Stimulated activated naive B cell treated with anti-CD40 and anti-IgM and Interleukin-4, amounts not matched to agents 10 μg/mL and 1 μg/mL and 100 μg/mL, for 72 hours (primary cell): Measurements from ENCODE around the gene B3GNT5.

Experiments
- ATAC-seq, 2 donors: fragments of 150-1000 bp; cut with Tn5 transposase; replicated peaks; 2 replicates each; pipeline ENCODE4 v1.10.0; 2021; ENCODE audit warnings: moderate library complexity in 1 of 2
- DNase-seq: peaks from one replicate; pipeline ENCODE4 v3.0.0; 2021
- H3K27ac Mint-ChIP-seq: one replicate; pipeline ENCODE4 v1.8.0; 2022; ENCODE audit warnings: mild to moderate bottlenecking, mixed read lengths
- H3K27me3 Mint-ChIP-seq, 2 donors: one replicate each; pipeline ENCODE4 v1.8.0; 2022; ENCODE audit warnings: mixed read lengths in 2 of 2
- H3K36me3 Mint-ChIP-seq, 2 donors: one replicate each; pipeline ENCODE4 v1.8.0; 2022; ENCODE audit warnings: mixed read lengths in 2 of 2, mild to moderate bottlenecking in 1 of 2
- H3K4me1 Mint-ChIP-seq, 2 donors: one replicate each; pipeline ENCODE4 v1.8.0; 2022; ENCODE audit warnings: mixed read lengths in 2 of 2, mild to moderate bottlenecking in 1 of 2
- H3K4me3 Mint-ChIP-seq, 2 donors: one replicate each; pipeline ENCODE4 v1.8.0; 2022; ENCODE audit warnings: mild to moderate bottlenecking in 2 of 2, mixed read lengths in 2 of 2, moderate library complexity in 1 of 2
- H3K9me3 Mint-ChIP-seq, 2 donors: one replicate each; pipeline ENCODE4 v1.8.0; 2022; ENCODE audit warnings: mixed read lengths in 2 of 2, mild to moderate bottlenecking in 1 of 2

B3GNT5 gene

GRCh38 chr3:183252973-183253527 lies at the start of gene B3GNT5:
Gene B3GNT5 (plus strand): TSS chr3:183253253. CDS start chr3:183269799, 16,546 bp downstream.
- DNase-seq = no peak
- Mint-ChIP-seq H3K27ac (peak within 1 kb of the TSS; percentile 62), H3K27me3 (peaks cover 30 to 34% of the 10 kb centered on the region in 2 donors), H3K4me1 (peaks cover 8 to 32% of the 10 kb centered on the region in 2 donors), H3K36me3 (peaks cover 8 to 24% of the 10 kb centered on the region in 2 donors), H3K4me3 (peak within 1 kb of the TSS; percentile 81 to 89), H3K9me3 (no peaks in the 10 kb centered on the region)
- ATAC-seq = peak; percentile 23 to 29

- peaks cover 17 to 18% of the 10 kb centered on the region in 2 donors for H3K27me3 Mint-ChIP-seq
- H3K4me3 Mint-ChIP-seq = no peak overlapping the region
- peaks cover 15 to 16% of the 10 kb centered on the region in 2 donors for H3K9me3 Mint-ChIP-seq
- DNase-seq = no peak
- no peak overlapping the region for H3K27ac Mint-ChIP-seq
- H3K4me1 Mint-ChIP-seq = peaks cover 2 to 27% of the 10 kb centered on the region in 2 donors
- peaks cover 12 to 15% of the 10 kb centered on the region in 2 donors for H3K36me3 Mint-ChIP-seq
- no peak for ATAC-seq
Measured at GRCh38 chr3:183203670-183204069, 49.4 kb upstream of the B3GNT5 start.

GRCh38 chr3:183208260-183208659 lies 44.8 kb upstream of the B3GNT5 start:
- Mint-ChIP-seq H3K4me3 (no peak overlapping the region), H3K36me3 (peaks cover 12 to 16% of the 10 kb centered on the region in 2 donors), H3K27ac (peak overlapping the region; percentile 47), H3K4me1 (peaks cover 29 to 62% of the 10 kb centered on the region in 2 donors), H3K27me3 (peaks cover 13 to 18% of the 10 kb centered on the region in 2 donors), H3K9me3 (peaks cover 10 to 17% of the 10 kb centered on the region in 2 donors)
- no peak for DNase-seq
- ATAC-seq = no peak

- Mint-ChIP-seq H3K4me1 (peaks cover 29 to 66% of the 10 kb centered on the region in 2 donors), H3K27ac (no peak overlapping the region), H3K9me3 (peaks cover 5 to 11% of the 10 kb centered on the region in 2 donors), H3K27me3 (peaks cover 11 to 18% of the 10 kb centered on the region in 2 donors), H3K36me3 (peaks cover 7 to 11% of the 10 kb centered on the region in 2 donors), H3K4me3 (no peak overlapping the region)
- no peak for ATAC-seq
- no peak for DNase-seq
Measured at GRCh38 chr3:183208800-183209199, 44.3 kb upstream of the B3GNT5 start.

- ATAC-seq (peak; percentile 33 to 41), DNase-seq (no peak)
- peaks cover 0 to 8% of the 10 kb centered on the region in 2 donors for H3K9me3 Mint-ChIP-seq
- peaks cover 4 to 10% of the 10 kb centered on the region in 2 donors for H3K27me3 Mint-ChIP-seq
- H3K36me3 Mint-ChIP-seq = peaks cover 7 to 8% of the 10 kb centered on the region in 2 donors
- H3K4me1 Mint-ChIP-seq = peaks cover 37 to 82% of the 10 kb centered on the region in 2 donors
- peak overlapping the region in 1 of 2 donors; percentile 46 for H3K4me3 Mint-ChIP-seq
- H3K27ac Mint-ChIP-seq = peak overlapping the region; percentile 66
Measured at GRCh38 chr3:183210341-183210740, 42.7 kb upstream of the B3GNT5 start.

- peak; percentile 43 for DNase-seq
- peak overlapping the region; percentile 1 to 46 for H3K4me3 Mint-ChIP-seq
- H3K4me1 Mint-ChIP-seq = peaks cover 40 to 87% of the 10 kb centered on the region in 2 donors
- H3K27me3 Mint-ChIP-seq = peaks cover 8 to 9% of the 10 kb centered on the region in 2 donors
- H3K27ac Mint-ChIP-seq = peak overlapping the region; percentile 66
- H3K9me3 Mint-ChIP-seq = peaks cover 0 to 8% of the 10 kb centered on the region in 2 donors
- ATAC-seq = peak; percentile 63 to 65
- peaks cover 9 to 10% of the 10 kb centered on the region in 2 donors for H3K36me3 Mint-ChIP-seq
Measured at GRCh38 chr3:183210862-183211341, 42.2 kb upstream of the B3GNT5 start.

GRCh38 chr3:183211352-183211751 lies 41.7 kb upstream of the B3GNT5 start:
- Mint-ChIP-seq H3K4me1 (peaks cover 41 to 85% of the 10 kb centered on the region in 2 donors), H3K27ac (peak overlapping the region; percentile 66), H3K36me3 (peaks cover 10% of the 10 kb centered on the region in 2 donors), H3K4me3 (peak overlapping the region in 1 of 2 donors; percentile 46), H3K9me3 (peaks cover 0 to 7% of the 10 kb centered on the region in 2 donors), H3K27me3 (peaks cover 5 to 8% of the 10 kb centered on the region in 2 donors)
- DNase-seq (no peak), ATAC-seq (no peak)

GRCh38 chr3:183212096-183212495 lies 41.0 kb upstream of the B3GNT5 start:
- H3K4me1 Mint-ChIP-seq = peaks cover 40 to 78% of the 10 kb centered on the region in 2 donors
- H3K9me3 Mint-ChIP-seq = peaks cover 0 to 7% of the 10 kb centered on the region in 2 donors
- ATAC-seq (no peak), DNase-seq (no peak)
- peaks cover 10% of the 10 kb centered on the region in 2 donors for H3K36me3 Mint-ChIP-seq
- H3K27me3 Mint-ChIP-seq = peaks cover 0 to 8% of the 10 kb centered on the region in 2 donors
- no peak overlapping the region for H3K27ac Mint-ChIP-seq
- peak overlapping the region in 1 of 2 donors; percentile 16 for H3K4me3 Mint-ChIP-seq

GRCh38 chr3:183212565-183212964 lies 40.5 kb upstream of the B3GNT5 start:
- Mint-ChIP-seq H3K27ac (peak overlapping the region; percentile 42), H3K36me3 (peaks cover 10% of the 10 kb centered on the region in 2 donors), H3K9me3 (peaks cover 0 to 7% of the 10 kb centered on the region in 2 donors), H3K27me3 (peaks cover 0 to 8% of the 10 kb centered on the region in 2 donors), H3K4me1 (peaks cover 40 to 76% of the 10 kb centered on the region in 2 donors), H3K4me3 (peak overlapping the region in 1 of 2 donors; percentile 16)
- peak; percentile 79 for ATAC-seq
- peak; percentile 33 for DNase-seq

- H3K9me3 Mint-ChIP-seq = peaks cover 0 to 8% of the 10 kb centered on the region in 2 donors
- peaks cover 8 to 11% of the 10 kb centered on the region in 2 donors for H3K36me3 Mint-ChIP-seq
- peaks cover 0 to 8% of the 10 kb centered on the region in 2 donors for H3K27me3 Mint-ChIP-seq
- peak overlapping the region in 1 of 2 donors; percentile 17 for H3K4me3 Mint-ChIP-seq
- H3K27ac Mint-ChIP-seq = no peak overlapping the region
- ATAC-seq = no peak
- no peak for DNase-seq
- H3K4me1 Mint-ChIP-seq = peaks cover 46 to 76% of the 10 kb centered on the region in 2 donors
Measured at GRCh38 chr3:183213415-183214276, 39.4 kb upstream of the B3GNT5 start.

- peaks cover 10 to 16% of the 10 kb centered on the region in 2 donors for H3K36me3 Mint-ChIP-seq
- H3K27ac Mint-ChIP-seq = peak overlapping the region; percentile 81
- peaks cover 0 to 10% of the 10 kb centered on the region in 2 donors for H3K9me3 Mint-ChIP-seq
- peaks cover 50 to 81% of the 10 kb centered on the region in 2 donors for H3K4me1 Mint-ChIP-seq
- peak overlapping the region; percentile 17 to 47 for H3K4me3 Mint-ChIP-seq
- H3K27me3 Mint-ChIP-seq = peaks cover 0 to 8% of the 10 kb centered on the region in 2 donors
- ATAC-seq (peak; percentile 48 to 50), DNase-seq (peak; percentile 56)
Measured at GRCh38 chr3:183214277-183214612, 38.8 kb upstream of the B3GNT5 start.

- no peak for ATAC-seq
- peaks cover 6 to 13% of the 10 kb centered on the region in 2 donors for H3K36me3 Mint-ChIP-seq
- H3K9me3 Mint-ChIP-seq = peaks cover 0 to 7% of the 10 kb centered on the region in 2 donors
- no peak overlapping the region for H3K27ac Mint-ChIP-seq
- no peak for DNase-seq
- no peak overlapping the region for H3K4me3 Mint-ChIP-seq
- peaks cover 42 to 76% of the 10 kb centered on the region in 2 donors for H3K4me1 Mint-ChIP-seq
- H3K27me3 Mint-ChIP-seq = peaks cover 0 to 4% of the 10 kb centered on the region in 2 donors
Measured at GRCh38 chr3:183215591-183216202, 37.4 kb upstream of the B3GNT5 start.

- ATAC-seq (no peak), DNase-seq (no peak)
- Mint-ChIP-seq H3K9me3 (peaks cover 0 to 3% of the 10 kb centered on the region in 2 donors), H3K27ac (peak overlapping the region; percentile 48), H3K4me3 (peak overlapping the region; percentile 31 to 56), H3K4me1 (peaks cover 26 to 67% of the 10 kb centered on the region in 2 donors), H3K36me3 (peaks cover 6 to 9% of the 10 kb centered on the region in 2 donors), H3K27me3 (peaks cover 4% of the 10 kb centered on the region in 2 donors)
Measured at GRCh38 chr3:183217548-183218332, 35.3 kb upstream of the B3GNT5 start.
